Ishikawa (cell line): Measurements from ENCODE around the gene HTR3D.

Experiments used
- CEBPB ChIP-seq: IDR thresholded peaks from 2 replicates; pipeline ENCODE4 v1.6.1; 2012
- CREB1 ChIP-seq: IDR thresholded peaks from 2 replicates; pipeline ENCODE4 v1.6.1; 2012; ENCODE audit warnings: low read depth
- EGR1 ChIP-seq: IDR thresholded peaks from 2 replicates; pipeline ENCODE4 v1.6.1; 2012
- EP300 ChIP-seq: IDR thresholded peaks from 2 replicates; pipeline ENCODE4 v1.6.1; 2012; ENCODE audit warnings: borderline replicate concordance
- FOXM1 ChIP-seq: IDR thresholded peaks from 2 replicates; pipeline ENCODE4 v1.6.1; 2012; ENCODE audit warnings: low read depth, borderline replicate concordance
- NFIC ChIP-seq: IDR thresholded peaks from 2 replicates; pipeline ENCODE4 v1.6.1; 2012
- RAD21 ChIP-seq: IDR thresholded peaks from 2 replicates; pipeline ENCODE4 v1.6.1; 2012; ENCODE audit warnings: low read depth
- TAF1 ChIP-seq: IDR thresholded peaks from 2 replicates; pipeline ENCODE4 v1.6.1; 2012; ENCODE audit warnings: low read depth, mild to moderate bottlenecking
- TCF12 ChIP-seq: IDR thresholded peaks from 2 replicates; pipeline ENCODE4 v1.6.1; 2012; ENCODE audit warnings: low read depth
- TEAD4 ChIP-seq: IDR thresholded peaks from 2 replicates; pipeline ENCODE4 v1.6.1; 2012
- YY1 ChIP-seq: IDR thresholded peaks from 2 replicates; pipeline ENCODE4 v1.6.1; 2012; ENCODE audit warnings: low read depth
- ZBTB7A ChIP-seq: IDR thresholded peaks from 2 replicates; pipeline ENCODE4 v1.6.1; 2012; ENCODE audit warnings: low read depth
- TF ChIP-seq, protein P1 (sequence below): IDR thresholded peaks from 2 replicates; pipeline ENCODE4 v1.6.1; 2012
- TF ChIP-seq, protein P2 (sequence below): IDR thresholded peaks from 2 replicates; pipeline ENCODE4 v1.6.1; 2012; ENCODE audit warnings: low read depth, mild to moderate bottlenecking
- TF ChIP-seq, protein P3 (sequence below): IDR thresholded peaks from 2 replicates; pipeline ENCODE4 v1.6.1; 2012

Gene HTR3D

DNA sequence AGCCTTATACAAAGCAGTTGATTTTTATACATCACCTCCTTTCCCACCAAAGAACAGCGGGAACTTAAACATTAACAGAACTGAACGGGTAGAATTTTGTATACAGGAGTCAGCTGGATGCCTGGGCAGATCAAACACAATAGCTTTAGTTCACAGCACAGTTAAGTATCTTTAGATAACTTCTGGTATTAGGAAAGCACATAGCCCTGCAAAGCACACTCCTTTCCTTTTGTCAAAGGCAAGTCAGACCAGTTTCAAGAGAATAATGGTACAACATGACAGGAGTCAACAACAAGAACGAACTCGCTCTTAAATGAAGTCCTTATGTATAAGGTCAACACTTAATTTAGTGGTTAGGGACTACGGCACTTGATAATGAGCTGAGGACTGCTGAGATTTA, 40.1 kb upstream of the HTR3D start:
- no peak for TF ChIP-seq EGR1
- TF ChIP-seq RAD21 = no peak
- TF ChIP-seq FOXM1 = no peak
- TF ChIP-seq EP300 = no peak
- no peak for TF ChIP-seq ZBTB7A
- no peak for TF ChIP-seq TEAD4

DNA sequence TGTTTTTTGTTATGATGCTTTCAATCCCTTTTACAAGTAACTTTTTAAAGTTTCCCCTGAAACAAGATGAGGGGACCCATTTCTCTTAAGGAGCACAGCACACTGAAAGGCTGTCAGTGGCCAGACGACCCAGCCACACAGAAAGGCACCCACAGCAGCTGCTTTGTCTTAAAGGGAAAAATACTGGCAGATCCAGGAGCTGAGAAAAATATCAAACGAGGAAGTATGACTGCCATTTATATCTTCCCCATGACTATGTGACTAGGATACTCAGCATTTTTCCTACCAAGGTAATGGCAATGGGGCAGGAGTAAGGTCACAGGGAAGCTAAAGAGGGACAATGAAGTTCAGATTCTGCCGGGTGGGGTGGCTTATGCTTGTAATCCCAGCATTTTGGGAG, 29.8 kb upstream of the HTR3D start:
- TF ChIP-seq TEAD4 (no peak), NFIC (no peak), TCF12 (no peak), CREB1 (no peak), YY1 (no peak), EP300 (no peak), RAD21 (no peak), FOXM1 (no peak), ZBTB7A (no peak), EGR1 (no peak), TAF1 (no peak)
- TF ChIP-seq, protein P1, sequence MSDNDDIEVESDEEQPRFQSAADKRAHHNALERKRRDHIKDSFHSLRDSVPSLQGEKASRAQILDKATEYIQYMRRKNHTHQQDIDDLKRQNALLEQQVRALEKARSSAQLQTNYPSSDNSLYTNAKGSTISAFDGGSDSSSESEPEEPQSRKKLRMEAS = no peak
- TF ChIP-seq, protein P2, sequence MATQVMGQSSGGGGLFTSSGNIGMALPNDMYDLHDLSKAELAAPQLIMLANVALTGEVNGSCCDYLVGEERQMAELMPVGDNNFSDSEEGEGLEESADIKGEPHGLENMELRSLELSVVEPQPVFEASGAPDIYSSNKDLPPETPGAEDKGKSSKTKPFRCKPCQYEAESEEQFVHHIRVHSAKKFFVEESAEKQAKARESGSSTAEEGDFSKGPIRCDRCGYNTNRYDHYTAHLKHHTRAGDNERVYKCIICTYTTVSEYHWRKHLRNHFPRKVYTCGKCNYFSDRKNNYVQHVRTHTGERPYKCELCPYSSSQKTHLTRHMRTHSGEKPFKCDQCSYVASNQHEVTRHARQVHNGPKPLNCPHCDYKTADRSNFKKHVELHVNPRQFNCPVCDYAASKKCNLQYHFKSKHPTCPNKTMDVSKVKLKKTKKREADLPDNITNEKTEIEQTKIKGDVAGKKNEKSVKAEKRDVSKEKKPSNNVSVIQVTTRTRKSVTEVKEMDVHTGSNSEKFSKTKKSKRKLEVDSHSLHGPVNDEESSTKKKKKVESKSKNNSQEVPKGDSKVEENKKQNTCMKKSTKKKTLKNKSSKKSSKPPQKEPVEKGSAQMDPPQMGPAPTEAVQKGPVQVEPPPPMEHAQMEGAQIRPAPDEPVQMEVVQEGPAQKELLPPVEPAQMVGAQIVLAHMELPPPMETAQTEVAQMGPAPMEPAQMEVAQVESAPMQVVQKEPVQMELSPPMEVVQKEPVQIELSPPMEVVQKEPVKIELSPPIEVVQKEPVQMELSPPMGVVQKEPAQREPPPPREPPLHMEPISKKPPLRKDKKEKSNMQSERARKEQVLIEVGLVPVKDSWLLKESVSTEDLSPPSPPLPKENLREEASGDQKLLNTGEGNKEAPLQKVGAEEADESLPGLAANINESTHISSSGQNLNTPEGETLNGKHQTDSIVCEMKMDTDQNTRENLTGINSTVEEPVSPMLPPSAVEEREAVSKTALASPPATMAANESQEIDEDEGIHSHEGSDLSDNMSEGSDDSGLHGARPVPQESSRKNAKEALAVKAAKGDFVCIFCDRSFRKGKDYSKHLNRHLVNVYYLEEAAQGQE = no peak
- TF ChIP-seq, protein P3, sequence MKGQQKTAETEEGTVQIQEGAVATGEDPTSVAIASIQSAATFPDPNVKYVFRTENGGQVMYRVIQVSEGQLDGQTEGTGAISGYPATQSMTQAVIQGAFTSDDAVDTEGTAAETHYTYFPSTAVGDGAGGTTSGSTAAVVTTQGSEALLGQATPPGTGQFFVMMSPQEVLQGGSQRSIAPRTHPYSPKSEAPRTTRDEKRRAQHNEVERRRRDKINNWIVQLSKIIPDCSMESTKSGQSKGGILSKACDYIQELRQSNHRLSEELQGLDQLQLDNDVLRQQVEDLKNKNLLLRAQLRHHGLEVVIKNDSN = no peak

DNA sequence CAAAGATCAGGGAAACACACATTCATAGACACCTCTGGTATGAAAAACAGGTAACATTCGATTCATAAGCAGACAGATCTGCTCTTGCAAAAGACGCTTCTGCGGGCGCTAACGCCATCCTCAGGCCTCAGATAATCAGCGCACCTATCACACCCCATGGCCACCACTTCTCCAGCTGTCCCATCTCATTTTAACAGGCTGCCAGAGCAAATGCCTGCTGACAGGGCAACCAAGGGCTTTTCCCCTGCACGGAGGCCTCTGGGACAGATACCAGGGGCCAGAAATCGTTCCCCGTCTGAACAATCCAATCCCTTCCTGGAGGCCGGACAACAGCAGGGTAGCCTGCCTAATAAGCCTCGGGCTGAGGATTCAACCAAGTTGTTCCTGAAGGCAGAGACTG, 29.1 kb upstream of the HTR3D start:
- TF ChIP-seq ZBTB7A = no peak
- TF ChIP-seq NFIC = no peak

DNA sequence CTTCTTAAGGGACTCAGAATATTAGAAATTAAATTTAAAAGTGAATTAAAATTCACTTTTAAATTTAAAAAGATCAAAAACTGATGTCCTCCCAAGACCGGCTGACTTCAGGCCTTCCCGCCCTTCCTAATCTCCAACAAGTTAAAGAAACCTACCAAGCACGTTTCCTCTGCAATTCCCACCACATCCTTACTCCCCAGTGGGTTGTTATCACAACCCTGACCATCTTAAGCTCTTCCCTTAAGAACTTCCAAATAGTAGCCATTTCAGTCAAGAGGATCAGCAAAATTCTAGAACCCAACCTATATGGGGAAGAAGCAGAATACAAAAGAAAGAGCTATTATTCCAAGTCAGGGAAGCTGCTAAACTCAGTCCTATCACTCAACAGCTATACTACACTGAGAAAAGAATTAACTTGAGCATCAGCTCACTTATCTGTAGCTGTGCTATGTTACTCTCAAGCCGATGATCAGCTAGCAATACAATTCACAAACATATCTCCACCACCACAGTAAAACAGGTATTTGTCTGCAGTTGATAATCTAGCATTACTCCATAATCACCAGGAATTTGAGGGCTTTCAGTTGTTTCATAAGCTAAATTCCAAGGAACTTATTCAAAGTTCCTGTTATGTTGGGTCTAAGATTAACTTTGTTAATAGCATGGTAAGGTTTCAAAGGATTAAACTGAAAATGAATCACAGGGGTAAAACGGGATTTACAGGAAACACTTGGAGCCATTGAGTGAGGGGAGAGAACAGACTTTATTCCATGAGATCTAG, 28.2 kb upstream of the HTR3D start:
- TF ChIP-seq, protein P1 = no peak
- TF ChIP-seq CREB1 = no peak
- no peak for TF ChIP-seq FOXM1
- TF ChIP-seq, protein P2 = no peak
- no peak for TF ChIP-seq ZBTB7A

DNA sequence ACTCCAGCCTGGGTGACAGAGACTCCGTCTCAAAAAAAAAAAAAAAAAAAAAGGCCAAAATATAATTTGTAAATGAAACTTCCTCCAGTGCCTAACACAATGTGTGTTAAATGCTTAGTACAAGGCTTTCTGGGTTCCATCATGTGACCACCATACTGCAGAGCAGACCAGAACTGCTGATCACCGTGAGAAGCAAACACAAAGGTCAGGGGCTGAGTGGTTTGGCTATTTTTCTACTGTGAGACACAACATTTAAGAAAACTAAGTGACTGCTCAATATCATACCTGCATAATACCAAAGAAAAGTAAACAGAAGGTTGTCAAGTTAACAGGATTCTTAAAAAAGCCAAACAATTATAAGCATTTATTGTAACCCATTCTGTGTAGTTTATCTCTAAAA, 27.1 kb upstream of the HTR3D start:
- no peak for TF ChIP-seq TEAD4
- TF ChIP-seq TCF12 = no peak
- no peak for TF ChIP-seq RAD21
- TF ChIP-seq CREB1 = no peak
- TF ChIP-seq, protein P2 = no peak
- no peak for TF ChIP-seq TAF1
- no peak for TF ChIP-seq CEBPB
- TF ChIP-seq, protein P3 = no peak
- TF ChIP-seq EP300 = no peak
- no peak for TF ChIP-seq ZBTB7A
